ENCODE measurements around the gene SP6. TPM values are rescaled to one million over a fixed set of nuclear protein-coding genes. Genes with fewer than 3 reads are reported as not detected.

The SP6 gene
- total and polyA plus RNA-seq, 2 of the 8 experiments (the other 6 are each of a cell fraction or from before 2014, with no cell fraction given), result 1.2 to 1.5 TPM

DNA sequence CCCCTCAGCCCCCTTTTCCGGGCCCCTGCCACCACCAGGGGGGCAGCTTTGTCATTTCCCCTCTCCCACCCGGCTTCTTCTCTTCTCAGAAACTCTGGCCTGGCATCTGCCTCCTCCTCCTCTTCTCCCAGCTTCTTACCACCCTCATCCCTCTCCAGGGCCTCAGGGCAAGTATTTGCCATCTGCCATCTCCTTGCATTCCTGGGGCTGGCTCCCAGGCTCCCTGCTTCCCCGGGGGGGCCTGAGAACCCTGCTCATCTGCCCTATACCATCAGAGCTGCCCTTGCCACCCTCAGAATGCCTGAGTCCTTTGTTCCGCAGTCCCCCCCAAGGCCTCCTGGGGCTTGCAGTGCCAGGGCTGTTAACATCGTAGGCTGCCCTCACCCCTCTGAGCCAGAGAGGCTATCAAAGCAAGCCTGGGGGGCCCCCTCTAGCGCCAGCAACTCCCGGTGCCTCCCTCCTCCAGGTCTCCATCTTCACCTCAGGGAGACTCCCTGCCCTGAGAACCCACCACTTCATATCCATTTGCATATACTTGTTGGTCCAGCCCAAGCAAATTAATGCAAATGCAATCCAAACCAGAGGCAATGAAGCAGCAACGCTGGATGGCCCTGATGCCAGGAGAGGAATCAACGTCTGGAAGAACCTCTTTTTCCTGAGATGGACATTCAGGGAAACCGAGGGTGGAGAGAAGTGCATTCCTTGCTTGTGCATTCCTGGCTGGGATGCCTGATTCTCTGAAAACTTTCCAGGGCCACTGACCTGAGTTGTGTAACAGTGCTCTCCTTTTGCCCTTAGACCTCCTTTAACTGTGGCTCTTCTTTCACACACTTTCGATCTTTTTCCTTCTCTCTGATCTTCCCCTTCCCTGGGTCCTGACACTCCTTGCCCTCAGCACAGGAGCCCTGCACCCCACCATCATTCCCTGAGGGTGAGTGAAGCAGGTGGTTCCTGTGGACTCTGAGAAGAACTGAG lies 24.3 kb upstream of the SP6 start:
- Histone ChIP-seq H3K23me2 (ENCODE audit: low read depth, low read length) (peaks cover 4% of the 10 kb centered on the region; the same call in 1 of the 2 replicates), H3K4me3 (ENCODE audit: extremely low read depth in 1 of 4, insufficient read depth in 2 of 4, low read depth in 3 of 4, low read length in 4 of 4) (no peak overlapping the region), H2BK120ac (replicated peaks; ENCODE audit: low read depth, low read length) (no peak overlapping the region), H3K56ac (replicated peaks; ENCODE audit: insufficient read length, low read depth, low read length) (no peak overlapping the region), H4K91ac (replicated peaks; ENCODE audit: insufficient read length, low read length) (no peak overlapping the region), H3K14ac (ENCODE audit: insufficient read length) (no peak overlapping the region), H3K79me2 (ENCODE audit: control insufficient read depth in 1 of 2, insufficient read depth in 2 of 2, low read length in 2 of 2) (no peaks in the 10 kb centered on the region), H3K18ac (ENCODE audit: extremely low read depth, low read length) (no peak overlapping the region; the same call in 1 of the 2 replicates), H2BK5ac (ENCODE audit: low read depth, low read length) (no peak overlapping the region), H2BK12ac (ENCODE audit: low read depth, low read length) (0 out of 2 replicates have a peak overlapping the region, but pooled peaks have one; percentile 33), H3K4me2 (ENCODE audit: insufficient read depth in 1 of 2, low read depth in 2 of 2, low read length in 2 of 2) (peak overlapping the region in 1 of 2 experiments; percentile 6; a peak in 2 of 4 replicates), H2AFZ (ENCODE audit: low read length) (no peak overlapping the region), H4K8ac (ENCODE audit: extremely low read depth, insufficient read depth, low read length) (no peak overlapping the region), H3K9ac (replicated peaks in 1 of 4; ENCODE audit: extremely low read depth in 1 of 4, low read depth in 3 of 4, low read length in 3 of 4) (no peak overlapping the region), H2BK15ac (ENCODE audit: low read length) (peak overlapping the region; percentile 12), H2BK20ac (ENCODE audit: low read length) (peak overlapping the region; percentile 61; the same call in 1 of the 2 replicates), H3K9me3 (ENCODE audit: insufficient read depth in 2 of 2, low read depth in 1 of 2, low read length in 1 of 2) (no peaks in the 10 kb centered on the region), H3K27ac (ENCODE audit: low read depth, low read length) (no peak overlapping the region), H3K79me1 (ENCODE audit: low read depth, low read length) (no peaks in the 10 kb centered on the region), H4K20me1 (replicated peaks in 1 of 2; ENCODE audit: control insufficient read depth in 1 of 2, insufficient read depth in 2 of 2, low read length in 2 of 2) (no peaks in the 10 kb centered on the region), H3K23ac (ENCODE audit: insufficient read length) (no peak overlapping the region), H4K5ac (ENCODE audit: insufficient read length, low read depth, low read length) (no peak overlapping the region), H3K27me3 (replicated peaks in 1 of 4; ENCODE audit: control insufficient read depth in 3 of 4, extremely low read depth in 1 of 4, insufficient read depth in 3 of 4, low read length in 3 of 4) (peaks cover 3 to 21% (median 16%) of the 10 kb centered on the region in 4 experiments; a peak in 5 of 7 replicates), H3K4me1 (replicated peaks in 1 of 4; ENCODE audit: control insufficient read depth in 3 of 4, insufficient read depth in 4 of 4, low read length in 3 of 4) (peaks cover 16 to 44% (median 27%) of the 10 kb centered on the region in 4 experiments), H3K36me3 (ENCODE audit: control insufficient read depth in 2 of 4, insufficient read depth in 4 of 4, low read length in 3 of 4) (no peaks in the 10 kb centered on the region), H2AK5ac (ENCODE audit: low read depth, low read length) (peak overlapping the region; percentile 56; the same call in 1 of the 2 replicates), H3K4ac (replicated peaks; ENCODE audit: insufficient read length, low read depth, low read length) (no peak overlapping the region)
- no peak for FAIRE-seq
- DNase-seq (ENCODE audit: low read depth in 1 of 2, low spot score in 2 of 2), result no peak
- WGBS, 2 experiments (ENCODE audit: extremely low coverage in 1 of 2, insufficient coverage in 1 of 2, insufficient read length in 1 of 2, insufficient replicate concordance in 2 of 2, low coverage in 1 of 2, low lambda C conversion rate in 2 of 2, missing lambda C conversion rate in 1 of 2), result 64% methylated on average over 11 of the region's 11 CpGs; no CpG with 5 or more reads in 1 of the 2 experiments
- TF ChIP-seq CHD2 (IDR thresholded peaks at IDR 0.05; ENCODE audit: low read length), result no peak
- TF ChIP-seq, protein P1, sequence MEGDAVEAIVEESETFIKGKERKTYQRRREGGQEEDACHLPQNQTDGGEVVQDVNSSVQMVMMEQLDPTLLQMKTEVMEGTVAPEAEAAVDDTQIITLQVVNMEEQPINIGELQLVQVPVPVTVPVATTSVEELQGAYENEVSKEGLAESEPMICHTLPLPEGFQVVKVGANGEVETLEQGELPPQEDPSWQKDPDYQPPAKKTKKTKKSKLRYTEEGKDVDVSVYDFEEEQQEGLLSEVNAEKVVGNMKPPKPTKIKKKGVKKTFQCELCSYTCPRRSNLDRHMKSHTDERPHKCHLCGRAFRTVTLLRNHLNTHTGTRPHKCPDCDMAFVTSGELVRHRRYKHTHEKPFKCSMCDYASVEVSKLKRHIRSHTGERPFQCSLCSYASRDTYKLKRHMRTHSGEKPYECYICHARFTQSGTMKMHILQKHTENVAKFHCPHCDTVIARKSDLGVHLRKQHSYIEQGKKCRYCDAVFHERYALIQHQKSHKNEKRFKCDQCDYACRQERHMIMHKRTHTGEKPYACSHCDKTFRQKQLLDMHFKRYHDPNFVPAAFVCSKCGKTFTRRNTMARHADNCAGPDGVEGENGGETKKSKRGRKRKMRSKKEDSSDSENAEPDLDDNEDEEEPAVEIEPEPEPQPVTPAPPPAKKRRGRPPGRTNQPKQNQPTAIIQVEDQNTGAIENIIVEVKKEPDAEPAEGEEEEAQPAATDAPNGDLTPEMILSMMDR (IDR thresholded peaks at IDR 0.05; ENCODE audit: control extremely low read depth in 1 of 3, insufficient read depth in 1 of 3, low read depth in 1 of 3, low read length in 3 of 3), result no peak
- ChIA-PET POLR2A (ENCODE audit: partially characterized antibody) (interaction anchor here (0.7 to 3.6 kb wide), 6 partner anchors 7 to 28 kb away, joined by 3 to 17 read pairs (median 4); partner anchors contain the start of gene SP6), CTCF (ENCODE audit: partially characterized antibody) (interaction anchor here (0.6 to 10.7 kb wide), 10 partner anchors 9 to 216 kb away, joined by 3 to 257 read pairs (median 3); partner anchors contain the start of genes SCRN2 and SP6)

Measured in H1 (cell line).